CD4-positive, alpha-beta T cell (primary cell): Measurements from ENCODE around the gene OLA1. TPM values are rescaled to one million over a fixed set of nuclear protein-coding genes. Genes with fewer than 3 reads are reported as not detected.

Experiments
- ATAC-seq: fragments of 200-7000 bp; cut with Tn5 transposase; one replicate; pipeline ENCODE4 v1.10.0; 2022; ENCODE audit warnings: mild to moderate bottlenecking; ENCODE audit not compliant: poor library complexity
- CTCF ChIA-PET: fragments of 350-600 bp; sonication (Branson Sonifier 250); formaldehyde crosslinking; loops from one replicate; lab custom pipeline; 2021; ENCODE audit warnings: antibody characterized with exemption, inconsistent platforms; lab: Charles Lee
- POLR2A ChIA-PET: fragments of 350-600 bp; sonication (Branson Sonifier 250); formaldehyde crosslinking; loops from one replicate; lab custom pipeline; 2021; ENCODE audit warnings: antibody characterized with exemption, inconsistent platforms; lab: Charles Lee
- DNase-seq, 14 experiments: peaks; one replicate each; pipeline ENCODE4 v3.0.0-alpha.2; 2013 to 2020; ENCODE audit warnings: mixed read lengths in 2 of 14
- H3K27ac ChIP-seq, 2 donors: one replicate each; pipeline versions ENCODE4 v1.5.1 to v1.7.0; 2013; ENCODE audit warnings: low read length in 2 of 2, low read depth in 1 of 2, mild to moderate bottlenecking in 1 of 2
- H3K27me3 ChIP-seq, 2 experiments: 1 replicate in 1 of 2; 2 replicates in 1 of 2; pipeline versions ENCODE4 v1.6.1 to v1.7.0; 2013; ENCODE audit warnings: low read length in 2 of 2, control low read depth in 1 of 2, mild to moderate bottlenecking in 1 of 2, moderate library complexity in 1 of 2; ENCODE audit not compliant: insufficient read depth in 2 of 2, control insufficient read depth in 1 of 2
- H3K36me3 ChIP-seq: one replicate; pipeline ENCODE4 v1.6.1; 2013; ENCODE audit warnings: low read length, control low read depth; ENCODE audit not compliant: insufficient read depth
- H3K4me1 ChIP-seq: one replicate; pipeline ENCODE4 v1.6.1; 2013; ENCODE audit warnings: low read length, control low read depth; ENCODE audit not compliant: insufficient read depth
- H3K4me3 ChIP-seq: one replicate; pipeline ENCODE4 v1.5.1; 2013; ENCODE audit warnings: mild to moderate bottlenecking, low read length, moderate library complexity
- H3K9me3 ChIP-seq, 2 experiments: 1 replicate in 1 of 2; 2 replicates in 1 of 2; pipeline versions ENCODE4 v1.6.1 to v1.7.0; 2013; ENCODE audit warnings: low read length in 2 of 2, mild to moderate bottlenecking in 2 of 2, control low read depth in 1 of 2, moderate library complexity in 1 of 2; ENCODE audit not compliant: control insufficient read depth in 1 of 2, insufficient read depth in 1 of 2
- H3K27ac Mint-ChIP-seq: one replicate; pipeline ENCODE4 v1.8.0; 2020; ENCODE audit warnings: mixed read lengths
- H3K27me3 Mint-ChIP-seq: one replicate; pipeline ENCODE4 v1.8.0; 2021; ENCODE audit warnings: mixed read lengths
- H3K36me3 Mint-ChIP-seq: one replicate; pipeline ENCODE4 v1.8.0; 2021; ENCODE audit warnings: low read depth, mixed read lengths
- H3K4me1 Mint-ChIP-seq: one replicate; pipeline ENCODE4 v1.8.0; 2021; ENCODE audit warnings: low read depth, mixed read lengths
- H3K4me3 Mint-ChIP-seq: one replicate; pipeline ENCODE4 v1.8.0; 2020; ENCODE audit warnings: mild to moderate bottlenecking, mixed read lengths
- H3K9me3 Mint-ChIP-seq: one replicate; pipeline ENCODE4 v1.8.0; 2020; ENCODE audit warnings: mixed read lengths
- intact Hi-C, 2 experiments: fragments of 100-400 bp; cut with DNase I in 1 of 2; cut with micrococcal nuclease in 1 of 2; formaldehyde crosslinking; loops; one replicate each; pipeline versions ENCODE4 v1.15.1 to v1.9.0; 2023 to 2025; cut with DNase I, micrococcal nuclease
- total RNA-seq, 174 experiments: library from RNA in 2 of 174; stranded (reverse) in 2 of 174; gene quantifications; one replicate each; pipeline ENCODE4 v1.2.3 and lab custom pipeline; 2021 to 2026
- TF ChIP-seq, protein P1 (sequence below): fragments of 200-600 bp; IDR thresholded peaks from one replicate; pipeline ENCODE4 v1.8.0; 2022; ENCODE audit warnings: antibody characterized with exemption, mild to moderate bottlenecking

OLA1 gene
- total RNA-seq, 2 experiments from 2014 or later: 38.1 to 40.5 TPM

DNA sequence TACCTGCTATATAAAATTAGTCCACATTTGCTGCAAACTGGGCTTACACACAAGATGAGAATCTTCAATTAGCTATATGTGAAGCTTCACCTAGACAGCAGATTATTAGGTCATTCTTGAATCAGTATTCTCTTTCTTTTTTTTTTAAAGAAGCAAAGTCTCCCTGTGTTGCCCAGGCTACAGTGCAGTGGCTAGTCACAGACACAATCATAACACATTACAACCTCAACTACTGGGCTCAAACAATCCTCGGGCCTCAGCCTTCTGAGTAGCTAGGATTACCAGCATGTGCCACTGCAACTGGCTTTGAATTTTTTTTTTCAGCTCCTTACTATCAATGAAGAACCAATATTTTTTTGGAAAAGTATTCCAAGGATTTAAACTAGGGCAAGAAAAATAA is 30.5 kb downstream of the OLA1 start:
- DNase-seq: no peak
- POLR2A ChIA-PET: interaction anchor here (0.7 kb wide), 1 partner anchor 16 kb away, joined by 3 read pairs; no protein-coding TSS in a partner anchor
- H3K4me3 Mint-ChIP-seq: no peak overlapping the region
- no peak overlapping the region for H3K4me3 ChIP-seq
- intact Hi-C loops: no loop called here
- H3K27me3 ChIP-seq: no peaks in the 10 kb centered on the region
- TF ChIP-seq, protein P1, sequence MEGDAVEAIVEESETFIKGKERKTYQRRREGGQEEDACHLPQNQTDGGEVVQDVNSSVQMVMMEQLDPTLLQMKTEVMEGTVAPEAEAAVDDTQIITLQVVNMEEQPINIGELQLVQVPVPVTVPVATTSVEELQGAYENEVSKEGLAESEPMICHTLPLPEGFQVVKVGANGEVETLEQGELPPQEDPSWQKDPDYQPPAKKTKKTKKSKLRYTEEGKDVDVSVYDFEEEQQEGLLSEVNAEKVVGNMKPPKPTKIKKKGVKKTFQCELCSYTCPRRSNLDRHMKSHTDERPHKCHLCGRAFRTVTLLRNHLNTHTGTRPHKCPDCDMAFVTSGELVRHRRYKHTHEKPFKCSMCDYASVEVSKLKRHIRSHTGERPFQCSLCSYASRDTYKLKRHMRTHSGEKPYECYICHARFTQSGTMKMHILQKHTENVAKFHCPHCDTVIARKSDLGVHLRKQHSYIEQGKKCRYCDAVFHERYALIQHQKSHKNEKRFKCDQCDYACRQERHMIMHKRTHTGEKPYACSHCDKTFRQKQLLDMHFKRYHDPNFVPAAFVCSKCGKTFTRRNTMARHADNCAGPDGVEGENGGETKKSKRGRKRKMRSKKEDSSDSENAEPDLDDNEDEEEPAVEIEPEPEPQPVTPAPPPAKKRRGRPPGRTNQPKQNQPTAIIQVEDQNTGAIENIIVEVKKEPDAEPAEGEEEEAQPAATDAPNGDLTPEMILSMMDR: no peak
- no peaks in the 10 kb centered on the region for H3K9me3 ChIP-seq
- CTCF ChIA-PET: interaction anchor here (1.5 kb wide), 1 partner anchor 13 kb away, joined by 3 read pairs; no protein-coding TSS in a partner anchor
- no peaks in the 10 kb centered on the region for H3K4me1 ChIP-seq
- no peak for ATAC-seq
- H3K36me3 Mint-ChIP-seq: no peaks in the 10 kb centered on the region
- H3K4me1 Mint-ChIP-seq: no peaks in the 10 kb centered on the region
- no peak overlapping the region for H3K27ac ChIP-seq
- H3K36me3 ChIP-seq: peaks cover 13% of the 10 kb centered on the region
- no peaks in the 10 kb centered on the region for H3K27me3 Mint-ChIP-seq
- no peak overlapping the region for H3K27ac Mint-ChIP-seq
- no peaks in the 10 kb centered on the region for H3K9me3 Mint-ChIP-seq

DNA sequence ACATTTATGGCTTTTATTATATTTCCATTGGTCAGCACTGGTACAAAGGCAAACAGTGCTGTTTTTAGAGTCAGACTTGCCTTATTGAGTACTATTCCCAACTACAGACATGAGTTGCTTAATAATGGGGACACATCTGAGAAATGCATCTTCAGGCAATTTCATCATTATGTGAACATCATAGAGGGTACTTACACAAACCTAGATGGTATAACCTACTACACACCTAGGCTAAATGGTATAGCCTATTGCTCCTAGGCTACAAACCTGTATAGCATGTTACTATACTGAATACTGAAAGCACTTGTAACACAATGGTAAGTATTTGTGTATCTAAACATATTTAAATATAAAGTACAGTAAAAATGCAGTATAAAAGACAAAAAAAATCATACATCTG is 36.4 kb downstream of the OLA1 start:
- H3K27me3 ChIP-seq: no peaks in the 10 kb centered on the region
- H3K27ac Mint-ChIP-seq: no peak overlapping the region
- no peaks in the 10 kb centered on the region for H3K27me3 Mint-ChIP-seq
- no peak overlapping the region for H3K27ac ChIP-seq
- no peaks in the 10 kb centered on the region for H3K9me3 Mint-ChIP-seq
- H3K4me1 Mint-ChIP-seq: peaks cover 11% of the 10 kb centered on the region
- no peak overlapping the region for H3K4me3 ChIP-seq
- H3K36me3 Mint-ChIP-seq: peaks cover 8% of the 10 kb centered on the region
- no peak for DNase-seq
- intact Hi-C loops: no loop called here
- no peaks in the 10 kb centered on the region for H3K36me3 ChIP-seq
- ChIA-PET POLR2A (no interaction called here), CTCF (interaction anchor here (0.6 kb wide), 1 partner anchor 195 kb away, joined by 3 read pairs; no protein-coding TSS in a partner anchor)
- TF ChIP-seq, protein P1: no peak
- H3K9me3 ChIP-seq: no peaks in the 10 kb centered on the region
- H3K4me1 ChIP-seq: no peaks in the 10 kb centered on the region
- ATAC-seq: no peak
- no peak overlapping the region for H3K4me3 Mint-ChIP-seq

DNA sequence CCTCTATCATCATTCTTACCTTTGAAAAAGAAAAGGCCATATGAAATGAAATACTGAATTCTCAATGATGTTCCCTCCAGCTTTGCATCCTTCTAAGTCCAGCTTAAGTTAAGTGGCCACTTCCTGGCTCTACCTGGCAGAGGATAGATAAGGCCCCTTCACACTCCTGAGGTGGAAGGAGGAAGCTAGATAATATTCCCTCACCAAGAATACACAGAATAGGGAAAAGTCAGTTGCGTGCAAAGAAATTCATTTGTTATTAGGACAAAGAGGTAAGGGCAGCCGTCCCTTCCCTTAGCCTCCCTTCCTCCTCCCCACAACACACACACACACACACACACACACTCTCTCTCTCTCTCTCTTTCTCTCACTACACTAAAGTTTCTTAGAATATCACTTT is 37.5 kb downstream of the OLA1 start:
- H3K36me3 Mint-ChIP-seq: peaks cover 8% of the 10 kb centered on the region
- Histone ChIP-seq H3K27me3 (no peaks in the 10 kb centered on the region), H3K27ac (no peak overlapping the region), H3K4me3 (no peak overlapping the region), H3K4me1 (no peaks in the 10 kb centered on the region), H3K36me3 (no peaks in the 10 kb centered on the region), H3K9me3 (no peaks in the 10 kb centered on the region)
- DNase-seq (no peak), ATAC-seq (no peak)
- ChIA-PET POLR2A (no interaction called here), CTCF (no interaction called here)
- H3K4me3 Mint-ChIP-seq: no peak overlapping the region
- no peaks in the 10 kb centered on the region for H3K27me3 Mint-ChIP-seq
- TF ChIP-seq, protein P1: no peak
- H3K9me3 Mint-ChIP-seq: no peaks in the 10 kb centered on the region
- intact Hi-C loops: no loop called here
- no peak overlapping the region for H3K27ac Mint-ChIP-seq
- H3K4me1 Mint-ChIP-seq: peaks cover 11% of the 10 kb centered on the region
